Naive thymus-derived CD8-positive, alpha-beta T cell (primary cell): ENCODE data around the gene CDC27. TPM values are rescaled to one million over a fixed set of nuclear protein-coding genes. Genes with fewer than 3 reads are reported as not detected.

Experiments
- ATAC-seq, 2 donors: fragments of 150-1000 bp; cut with Tn5 transposase in 1 of 2; sonication (Bioruptor Pico), chemical (Tn5 transposase) in 1 of 2; 1 replicate in 1 of 2; 2 replicates in 1 of 2; pipeline ENCODE4 v1.10.0; 2021; ENCODE audit warnings: mild to moderate bottlenecking in 2 of 2, moderate library complexity in 2 of 2
- POLR2A ChIA-PET: fragments of 350-600 bp; sonication (Branson Sonifier 250); formaldehyde crosslinking; loops from one replicate; lab custom pipeline; 2021; ENCODE audit warnings: antibody characterized with exemption; lab: Charles Lee
- DNase-seq, 10 donors: peaks; one replicate each; pipeline versions ENCODE4 v3.0.0 to v3.0.0-alpha.2; 2020 to 2022
- H3K27ac Mint-ChIP-seq, 10 donors: one replicate each; pipeline ENCODE4 v1.8.0; 2020 to 2022; ENCODE audit warnings: mild to moderate bottlenecking in 10 of 10, mixed read lengths in 10 of 10, moderate library complexity in 4 of 10, inconsistent platforms in 1 of 10
- H3K27me3 Mint-ChIP-seq, 5 donors: one replicate each; pipeline ENCODE4 v1.8.0; 2021 to 2022; ENCODE audit warnings: mixed read lengths in 5 of 5
- H3K36me3 Mint-ChIP-seq, 3 donors: one replicate each; pipeline ENCODE4 v1.8.0; 2020 to 2022; ENCODE audit warnings: mixed read lengths in 3 of 3, mild to moderate bottlenecking in 2 of 3, inconsistent platforms in 1 of 3
- H3K4me1 Mint-ChIP-seq, 4 donors: one replicate each; pipeline ENCODE4 v1.8.0; 2021 to 2022; ENCODE audit warnings: mixed read lengths in 4 of 4
- H3K4me3 Mint-ChIP-seq, 10 donors: one replicate each; pipeline ENCODE4 v1.8.0; 2020 to 2022; ENCODE audit warnings: mild to moderate bottlenecking in 10 of 10, mixed read lengths in 10 of 10, moderate library complexity in 6 of 10, inconsistent platforms in 1 of 10
- H3K9me3 Mint-ChIP-seq, 9 donors: one replicate each; pipeline ENCODE4 v1.8.0; 2020 to 2022; ENCODE audit warnings: mixed read lengths in 9 of 9, mild to moderate bottlenecking in 3 of 9, inconsistent platforms in 1 of 9, moderate library complexity in 1 of 9
- polyA plus RNA-seq, 3 donors: library from polyadenylated mRNA; unstranded; fragments of 300-500 nt; fragmentation: Illumina TruSeq; gene quantifications; one replicate each; pipeline ENCODE4 v1.2.3, GENCODE V29; 2021
- total RNA-seq, 8 experiments: library from RNA in 2 of 8; stranded (reverse) in 2 of 8; gene quantifications; one replicate each; pipeline ENCODE4 v1.2.3 and lab custom pipeline; 2021 to 2026

CDC27 gene, protein sequence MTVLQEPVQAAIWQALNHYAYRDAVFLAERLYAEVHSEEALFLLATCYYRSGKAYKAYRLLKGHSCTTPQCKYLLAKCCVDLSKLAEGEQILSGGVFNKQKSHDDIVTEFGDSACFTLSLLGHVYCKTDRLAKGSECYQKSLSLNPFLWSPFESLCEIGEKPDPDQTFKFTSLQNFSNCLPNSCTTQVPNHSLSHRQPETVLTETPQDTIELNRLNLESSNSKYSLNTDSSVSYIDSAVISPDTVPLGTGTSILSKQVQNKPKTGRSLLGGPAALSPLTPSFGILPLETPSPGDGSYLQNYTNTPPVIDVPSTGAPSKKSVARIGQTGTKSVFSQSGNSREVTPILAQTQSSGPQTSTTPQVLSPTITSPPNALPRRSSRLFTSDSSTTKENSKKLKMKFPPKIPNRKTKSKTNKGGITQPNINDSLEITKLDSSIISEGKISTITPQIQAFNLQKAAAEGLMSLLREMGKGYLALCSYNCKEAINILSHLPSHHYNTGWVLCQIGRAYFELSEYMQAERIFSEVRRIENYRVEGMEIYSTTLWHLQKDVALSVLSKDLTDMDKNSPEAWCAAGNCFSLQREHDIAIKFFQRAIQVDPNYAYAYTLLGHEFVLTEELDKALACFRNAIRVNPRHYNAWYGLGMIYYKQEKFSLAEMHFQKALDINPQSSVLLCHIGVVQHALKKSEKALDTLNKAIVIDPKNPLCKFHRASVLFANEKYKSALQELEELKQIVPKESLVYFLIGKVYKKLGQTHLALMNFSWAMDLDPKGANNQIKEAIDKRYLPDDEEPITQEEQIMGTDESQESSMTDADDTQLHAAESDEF
- 10 to 100 TPM; 62.2 to 70.7 TPM for total RNA-seq
- polyA plus RNA-seq: 10 to 100 TPM; 55.8 to 77.0 (median 71.5) TPM
- 52.7 to 108 (median 99.0) reads per million in 6 experiments for total RNA-seq (lab: John Stamatoyannopoulos, UW)

DNA sequence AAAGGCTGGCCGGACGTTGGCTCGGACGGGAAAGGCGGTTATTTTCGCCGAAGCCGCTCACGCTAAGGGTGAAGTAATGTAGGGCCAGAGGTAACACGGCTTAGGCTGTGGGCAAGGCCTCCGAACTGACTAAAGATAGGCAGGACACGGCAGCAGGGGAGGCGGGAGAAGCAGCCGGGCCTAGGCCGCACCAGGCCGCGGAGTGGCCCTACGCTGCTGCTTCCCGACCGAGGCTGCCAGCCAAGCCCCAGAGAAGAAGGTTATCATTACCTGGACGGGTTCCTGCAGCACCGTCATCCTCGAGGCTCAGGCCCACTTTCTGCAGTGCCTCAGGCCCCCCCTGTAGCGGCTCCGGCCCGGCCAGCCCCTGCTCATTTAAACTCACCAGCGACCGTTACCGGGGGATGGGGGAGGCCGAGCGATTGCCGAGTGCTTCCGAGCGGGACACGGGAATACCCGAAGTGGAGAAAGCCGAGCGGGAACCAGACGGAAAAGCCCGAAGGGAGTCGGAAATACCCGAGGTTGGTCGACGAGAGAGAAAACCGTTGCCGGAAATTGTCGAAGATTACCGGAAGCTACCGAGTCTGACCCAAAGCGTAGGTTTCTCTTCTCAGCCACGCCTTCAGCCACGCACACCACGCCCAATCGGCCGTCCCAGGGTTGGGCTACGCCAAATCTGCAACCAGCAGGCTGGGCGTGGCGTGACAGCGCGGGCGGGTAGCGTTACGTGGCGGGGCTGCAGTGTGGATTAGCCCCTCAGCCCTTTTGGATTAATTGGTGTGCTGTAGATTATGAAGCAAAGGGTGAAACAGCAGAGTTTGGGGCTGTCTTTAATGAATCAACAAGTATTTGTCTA, at the start of gene CDC27:
Gene CDC27 (minus strand): TSS at position 420 of the 856 bp plus-strand sequence. CDS start 123 bp downstream, at position 297.
- Mint-ChIP-seq H3K9me3 (no peaks in the 10 kb centered on the region), H3K4me3 (peak within 1 kb of the TSS; percentile 93 to 97 (median 95)), H3K27me3 (no peaks in the 10 kb centered on the region), H3K36me3 (peaks cover 0 to 12% (median 0%) of the 10 kb centered on the region in 3 donors), H3K27ac (peak within 1 kb of the TSS; percentile 86 to 97 (median 96)), H3K4me1 (peaks cover 25 to 55% (median 39%) of the 10 kb centered on the region in 4 donors)
- ATAC-seq (peak; percentile 93 to 94), DNase-seq (peak; percentile 99 to 100 (median 100))
- POLR2A ChIA-PET: interaction anchor here (0.7 to 2.3 kb wide), 5 partner anchors 8 to 231 kb away, joined by 3 to 10 read pairs (median 7); no protein-coding TSS in a partner anchor

DNA sequence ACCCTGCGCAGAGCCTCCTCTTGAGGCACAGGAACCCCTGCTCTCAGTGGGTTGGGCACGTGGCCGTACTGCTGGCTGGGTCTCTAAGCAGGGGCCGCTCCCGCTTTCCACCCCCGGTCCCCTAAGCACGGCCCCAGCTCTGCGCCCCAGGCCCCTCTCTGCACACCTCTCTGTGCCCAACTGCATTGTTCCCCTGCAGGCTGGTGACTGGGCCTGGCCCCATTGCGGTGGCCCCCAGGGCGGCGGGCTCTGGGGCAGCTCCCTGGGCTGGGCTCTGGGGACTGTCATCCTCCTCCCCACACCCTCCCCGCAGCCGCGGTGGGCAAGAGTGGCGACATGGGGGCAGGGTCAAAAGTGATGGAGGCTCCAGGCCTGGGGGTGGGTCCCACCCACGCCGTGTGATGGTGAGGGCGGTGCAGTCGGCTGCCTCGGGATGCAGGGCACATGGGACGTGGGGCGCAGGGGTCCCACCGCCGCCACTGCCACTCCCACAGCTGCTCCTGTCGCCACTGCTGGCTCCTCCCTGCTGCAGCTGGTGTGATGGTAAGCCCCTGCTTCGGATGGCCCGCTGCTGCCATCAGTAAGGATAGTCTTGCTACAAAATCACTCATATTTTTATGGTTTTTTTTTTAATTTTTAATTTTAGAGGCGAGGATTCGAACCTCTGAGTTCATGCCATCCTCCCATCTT, 49.4 kb upstream of the CDC27 start:
- Mint-ChIP-seq H3K4me3 (no peak overlapping the region), H3K27ac (no peak overlapping the region), H3K36me3 (no peaks in the 10 kb centered on the region), H3K9me3 (no peaks in the 10 kb centered on the region), H3K27me3 (peaks cover 0 to 4% (median 2%) of the 10 kb centered on the region in 5 donors), H3K4me1 (peaks cover 2 to 11% (median 4%) of the 10 kb centered on the region in 4 donors)
- POLR2A ChIA-PET: interaction anchor here (0.7 kb wide), 1 partner anchor 16 kb away, joined by 3 read pairs; no protein-coding TSS in a partner anchor
- DNase-seq (no peak), ATAC-seq (no peak)

DNA sequence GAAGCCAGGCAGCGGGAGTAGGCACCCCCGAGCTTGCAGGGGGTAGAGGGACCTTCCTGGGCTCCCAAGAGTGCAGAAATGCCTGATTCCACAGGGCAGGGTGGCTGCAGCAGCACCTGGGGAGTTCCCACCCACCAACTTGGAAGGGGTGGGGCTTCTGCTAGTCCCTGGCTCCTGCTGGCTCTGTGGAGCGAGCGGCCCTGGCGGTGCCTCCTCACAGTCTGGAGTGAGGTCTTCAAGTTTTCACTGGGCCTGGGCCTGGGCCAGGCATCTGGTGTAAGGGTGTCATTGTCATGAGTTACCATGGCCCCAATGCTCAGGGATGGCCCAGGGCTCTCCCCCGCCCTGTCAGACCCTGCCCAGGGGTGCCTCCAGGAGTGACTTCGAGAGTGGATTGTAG, 48.7 kb upstream of the CDC27 start:
- Mint-ChIP-seq H3K4me3 (no peak overlapping the region), H3K27me3 (peaks cover 0 to 3% (median 0%) of the 10 kb centered on the region in 5 donors), H3K27ac (no peak overlapping the region), H3K36me3 (no peaks in the 10 kb centered on the region), H3K9me3 (no peaks in the 10 kb centered on the region), H3K4me1 (peaks cover 2 to 11% (median 4%) of the 10 kb centered on the region in 4 donors)
- no peak for ATAC-seq
- POLR2A ChIA-PET: no interaction called here
- DNase-seq: no peak

DNA sequence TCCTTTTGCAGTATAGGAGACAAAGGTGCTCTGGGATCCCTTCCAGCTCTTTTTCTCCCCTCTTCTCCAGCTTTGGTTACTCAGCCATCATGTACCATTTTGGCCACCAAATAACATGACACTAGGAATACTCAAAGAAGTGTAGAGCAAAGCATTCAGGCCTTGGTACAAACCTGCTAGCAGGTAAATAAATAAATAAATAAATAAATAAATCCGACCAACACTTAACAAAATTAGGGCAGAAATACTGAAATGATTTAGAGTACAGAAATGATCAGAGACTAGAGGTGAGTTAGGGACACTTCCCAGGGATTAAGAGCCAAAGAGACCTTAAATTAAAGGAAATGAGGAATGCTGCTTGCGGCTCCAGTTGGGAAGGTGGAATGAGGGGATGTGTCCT, 46.8 kb upstream of the CDC27 start:
- no peak for DNase-seq
- Mint-ChIP-seq H3K9me3 (no peaks in the 10 kb centered on the region), H3K4me1 (peaks cover 2 to 14% (median 4%) of the 10 kb centered on the region in 4 donors), H3K36me3 (no peaks in the 10 kb centered on the region), H3K27ac (peak overlapping the region in 1 of 10 donors; percentile 53), H3K27me3 (peaks cover 0 to 3% (median 0%) of the 10 kb centered on the region in 5 donors), H3K4me3 (no peak overlapping the region)
- ATAC-seq: no peak
- POLR2A ChIA-PET: no interaction called here

DNA sequence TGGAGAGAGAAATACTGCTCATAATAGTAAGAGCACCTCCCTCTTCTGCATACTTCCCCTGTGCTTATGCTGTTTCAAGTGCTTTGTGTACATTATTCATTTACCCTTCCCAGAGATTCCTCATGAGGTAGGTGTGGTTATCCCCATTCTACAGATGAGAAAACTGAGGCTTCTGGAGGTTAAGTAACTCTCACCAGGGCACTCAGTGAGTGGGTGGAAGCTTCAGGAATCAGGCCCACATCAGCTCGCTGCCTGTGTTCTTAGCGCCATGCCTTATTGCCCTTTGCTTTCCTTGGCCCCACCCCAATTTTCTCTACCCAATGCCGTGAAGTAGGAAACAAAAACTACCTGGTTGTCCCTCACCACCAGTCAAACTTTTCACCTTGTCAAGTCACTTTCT, 46.4 kb upstream of the CDC27 start:
- peak overlapping the region in 1 of 10 donors; percentile 41 for H3K27ac Mint-ChIP-seq
- peaks cover 1 to 4% (median 3%) of the 10 kb centered on the region in 5 donors for H3K27me3 Mint-ChIP-seq
- ATAC-seq (no peak), DNase-seq (no peak)
- no peaks in the 10 kb centered on the region for H3K36me3 Mint-ChIP-seq
- no peak overlapping the region for H3K4me3 Mint-ChIP-seq
- no peaks in the 10 kb centered on the region for H3K9me3 Mint-ChIP-seq
- peaks cover 2 to 18% (median 4%) of the 10 kb centered on the region in 4 donors for H3K4me1 Mint-ChIP-seq
- POLR2A ChIA-PET: no interaction called here

DNA sequence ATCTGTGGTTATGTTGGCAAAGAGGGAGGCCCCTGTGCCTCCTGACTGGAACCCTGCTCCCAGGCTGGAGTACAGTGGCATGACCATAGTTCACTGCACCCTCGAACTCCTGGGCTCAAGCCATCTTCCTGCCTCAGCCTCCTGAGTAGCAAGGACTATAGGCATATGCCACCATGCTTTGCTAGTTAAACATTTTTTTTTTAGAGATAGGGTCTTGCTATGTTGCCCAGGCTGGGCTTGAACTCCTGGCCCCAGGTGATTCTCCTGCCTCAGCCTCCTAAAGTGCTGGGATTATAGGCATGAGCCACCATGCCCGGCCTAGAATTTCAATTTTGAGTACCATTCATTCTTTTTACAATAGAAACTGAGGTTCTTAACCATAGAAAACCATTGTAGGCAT, 43.4 kb upstream of the CDC27 start:
- Mint-ChIP-seq H3K4me3 (no peak overlapping the region), H3K27me3 (peaks cover 1 to 11% (median 6%) of the 10 kb centered on the region in 5 donors), H3K4me1 (peaks cover 9 to 20% (median 13%) of the 10 kb centered on the region in 4 donors), H3K27ac (no peak overlapping the region), H3K36me3 (no peaks in the 10 kb centered on the region), H3K9me3 (no peaks in the 10 kb centered on the region)
- ATAC-seq (no peak), DNase-seq (no peak)
- POLR2A ChIA-PET: no interaction called here

DNA sequence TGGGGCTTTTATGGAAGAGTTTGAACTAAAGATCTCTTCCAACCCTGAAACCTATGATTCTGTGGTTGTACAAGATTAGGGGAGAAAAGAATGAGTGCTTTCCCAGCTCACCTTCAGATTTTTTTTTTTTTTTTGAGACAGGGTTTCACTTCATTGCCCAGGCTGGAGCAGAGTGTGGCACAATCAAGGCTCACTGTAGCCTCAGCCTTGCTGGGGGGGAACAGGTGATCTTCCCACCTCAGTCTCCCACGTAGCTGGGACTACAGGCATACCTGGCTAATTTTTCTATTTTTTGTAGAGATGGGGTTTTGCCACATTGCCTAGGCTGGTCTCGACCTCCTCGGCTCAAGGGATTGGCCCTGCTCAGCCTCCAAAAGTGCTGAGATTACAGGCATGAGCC, 42.8 kb upstream of the CDC27 start:
- no peak overlapping the region for H3K4me3 Mint-ChIP-seq
- H3K36me3 Mint-ChIP-seq: no peaks in the 10 kb centered on the region
- H3K27me3 Mint-ChIP-seq: peaks cover 1 to 11% (median 6%) of the 10 kb centered on the region in 5 donors
- POLR2A ChIA-PET: no interaction called here
- DNase-seq (no peak), ATAC-seq (no peak)
- peaks cover 9 to 20% (median 13%) of the 10 kb centered on the region in 4 donors for H3K4me1 Mint-ChIP-seq
- no peaks in the 10 kb centered on the region for H3K9me3 Mint-ChIP-seq
- H3K27ac Mint-ChIP-seq: no peak overlapping the region

DNA sequence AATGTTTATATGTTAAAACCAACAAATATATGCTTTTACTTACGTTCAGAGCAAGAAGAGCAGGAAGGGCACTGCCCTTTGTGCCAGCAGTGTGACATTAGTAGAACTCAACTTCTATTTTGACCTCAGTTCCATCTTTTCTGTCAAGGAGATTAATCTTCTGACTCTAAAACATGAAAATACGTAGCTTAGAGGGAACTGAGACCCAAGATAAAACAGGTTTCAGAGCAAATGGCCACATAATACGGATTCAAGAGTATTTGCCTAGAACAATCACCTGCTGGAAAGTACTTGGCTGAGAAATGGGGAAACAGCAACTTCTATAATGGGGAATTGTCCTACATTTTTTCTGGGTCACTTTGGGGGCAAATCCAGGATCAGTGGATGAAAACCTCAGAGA, 42.2 kb upstream of the CDC27 start:
- Mint-ChIP-seq H3K27me3 (peaks cover 1 to 11% (median 6%) of the 10 kb centered on the region in 5 donors), H3K27ac (no peak overlapping the region), H3K4me3 (no peak overlapping the region), H3K36me3 (no peaks in the 10 kb centered on the region), H3K9me3 (no peaks in the 10 kb centered on the region), H3K4me1 (peaks cover 9 to 20% (median 13%) of the 10 kb centered on the region in 4 donors)
- DNase-seq (no peak), ATAC-seq (no peak)
- POLR2A ChIA-PET: no interaction called here

DNA sequence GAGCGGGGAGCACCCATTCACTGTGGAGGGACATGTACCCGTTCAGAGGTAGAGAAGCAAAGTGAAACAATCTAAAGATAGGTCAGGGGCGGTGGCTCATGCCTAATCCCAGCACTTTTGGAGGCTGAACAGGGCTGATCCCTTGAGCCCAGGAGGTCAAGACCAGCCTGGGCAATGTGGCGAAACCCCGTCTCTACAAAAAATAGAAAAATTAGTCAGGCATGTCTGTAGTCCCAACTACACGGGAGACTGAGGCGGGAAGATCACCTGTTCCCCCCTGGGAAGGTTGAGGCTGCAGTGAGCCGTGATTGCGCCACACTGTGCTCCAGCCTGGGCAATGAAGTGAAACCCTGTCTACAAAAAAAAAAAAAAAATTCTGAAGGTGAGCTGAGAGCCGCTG, 41.8 kb upstream of the CDC27 start:
- no peak for ATAC-seq

DNA sequence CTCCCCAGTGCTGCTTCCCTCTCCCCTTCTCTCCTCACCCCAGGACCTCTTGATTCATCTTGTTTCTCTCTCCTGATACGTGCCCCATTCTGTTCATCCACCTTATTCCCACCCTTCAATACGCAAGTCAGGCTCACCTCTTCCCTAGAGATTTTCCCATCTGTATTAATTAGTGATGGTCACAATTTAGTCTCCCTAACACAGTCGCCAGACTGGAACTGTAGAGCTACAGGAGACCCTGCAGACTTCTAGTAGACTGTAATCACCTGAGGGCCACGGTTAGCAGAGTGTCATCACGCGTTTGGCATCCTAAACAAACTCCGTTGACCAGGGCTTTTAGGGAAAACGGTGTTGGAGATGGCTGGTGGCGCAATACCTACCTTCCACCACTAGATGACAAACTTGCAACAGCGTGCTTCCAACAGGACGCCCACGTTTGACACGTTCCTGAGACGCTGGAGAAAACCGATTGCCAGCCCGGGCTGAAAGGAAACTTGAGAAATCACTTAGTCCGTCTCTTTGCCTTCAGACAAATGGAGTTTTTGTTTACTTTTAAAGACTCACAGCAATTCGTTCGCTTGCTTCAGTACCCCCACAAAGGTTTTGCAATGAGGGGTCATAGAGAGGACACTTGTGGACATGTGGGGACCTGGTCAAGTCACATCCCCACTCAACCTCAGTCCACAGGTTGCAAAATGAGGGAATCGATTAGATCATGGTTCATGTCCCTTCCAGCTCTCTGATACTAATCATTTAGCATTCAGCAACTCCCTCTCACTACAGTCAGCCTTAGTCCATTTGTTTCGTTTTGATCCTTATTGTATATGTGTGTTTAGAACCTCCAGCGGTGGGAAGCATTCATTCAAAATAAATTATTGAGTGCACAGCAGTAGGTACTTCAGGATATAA, 40.7 kb upstream of the CDC27 start:
- Mint-ChIP-seq H3K27ac (peak overlapping the region in 3 of 10 donors; percentile 4 to 72 (median 63)), H3K4me1 (peaks cover 9 to 20% (median 13%) of the 10 kb centered on the region in 4 donors), H3K4me3 (peak overlapping the region; percentile 30 to 72 (median 62)), H3K36me3 (no peaks in the 10 kb centered on the region), H3K9me3 (no peaks in the 10 kb centered on the region), H3K27me3 (peaks cover 1 to 11% (median 6%) of the 10 kb centered on the region in 5 donors)
- DNase-seq (peak; percentile 30 to 83 (median 55)), ATAC-seq (peak; percentile 87 to 93)
- POLR2A ChIA-PET: interaction anchor here (0.5 to 0.7 kb wide), 3 partner anchors 28 to 385 kb away, joined by 3 to 5 read pairs (median 4); no protein-coding TSS in a partner anchor

More for the DNA sequence above, 41.8 kb upstream of the CDC27 start:
- Mint-ChIP-seq H3K27me3 (peaks cover 1 to 11% (median 6%) of the 10 kb centered on the region in 5 donors), H3K27ac (peak overlapping the region in 1 of 10 donors; percentile 1), H3K9me3 (no peaks in the 10 kb centered on the region), H3K4me1 (peaks cover 9 to 20% (median 13%) of the 10 kb centered on the region in 4 donors), H3K36me3 (no peaks in the 10 kb centered on the region), H3K4me3 (peak overlapping the region in 2 of 10 donors; percentile 25 to 72)
- POLR2A ChIA-PET: no interaction called here
- no peak for DNase-seq
